ENCODE measurements around the gene THSD7B.
"Not testable (repeated sequence)": the region's sequence is repeated elsewhere in the genome, so short reads cannot be mapped to it uniquely, and the experiment has no call there.

DNA sequence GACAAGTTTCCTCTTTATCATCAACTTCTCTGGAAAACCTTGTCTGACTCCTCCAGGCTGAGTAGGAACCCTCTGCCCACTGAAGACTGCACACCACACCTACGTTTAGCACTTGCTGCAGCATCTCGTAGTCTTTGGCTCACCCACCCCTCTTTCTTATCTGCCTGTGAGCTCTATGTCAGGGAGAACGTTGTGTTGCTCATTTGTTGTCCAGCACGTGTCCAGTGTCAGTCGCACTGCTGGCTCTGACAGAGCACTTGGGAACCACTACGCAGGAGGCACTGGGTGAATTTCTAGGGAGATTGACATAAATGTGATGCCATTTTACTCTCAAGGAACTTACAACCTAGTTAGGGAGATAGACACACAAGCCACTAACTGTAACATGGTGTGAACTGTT, 216.3 kb downstream of the THSD7B start:
- TF ChIP-seq POLR2AphosphoS5 (IDR thresholded peaks at IDR 0.05) = not testable (repeated sequence)
- TF ChIP-seq, protein P1, sequence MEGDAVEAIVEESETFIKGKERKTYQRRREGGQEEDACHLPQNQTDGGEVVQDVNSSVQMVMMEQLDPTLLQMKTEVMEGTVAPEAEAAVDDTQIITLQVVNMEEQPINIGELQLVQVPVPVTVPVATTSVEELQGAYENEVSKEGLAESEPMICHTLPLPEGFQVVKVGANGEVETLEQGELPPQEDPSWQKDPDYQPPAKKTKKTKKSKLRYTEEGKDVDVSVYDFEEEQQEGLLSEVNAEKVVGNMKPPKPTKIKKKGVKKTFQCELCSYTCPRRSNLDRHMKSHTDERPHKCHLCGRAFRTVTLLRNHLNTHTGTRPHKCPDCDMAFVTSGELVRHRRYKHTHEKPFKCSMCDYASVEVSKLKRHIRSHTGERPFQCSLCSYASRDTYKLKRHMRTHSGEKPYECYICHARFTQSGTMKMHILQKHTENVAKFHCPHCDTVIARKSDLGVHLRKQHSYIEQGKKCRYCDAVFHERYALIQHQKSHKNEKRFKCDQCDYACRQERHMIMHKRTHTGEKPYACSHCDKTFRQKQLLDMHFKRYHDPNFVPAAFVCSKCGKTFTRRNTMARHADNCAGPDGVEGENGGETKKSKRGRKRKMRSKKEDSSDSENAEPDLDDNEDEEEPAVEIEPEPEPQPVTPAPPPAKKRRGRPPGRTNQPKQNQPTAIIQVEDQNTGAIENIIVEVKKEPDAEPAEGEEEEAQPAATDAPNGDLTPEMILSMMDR (IDR thresholded peaks at IDR 0.05) = not testable (repeated sequence)

Data from prostate gland (tissue), 2 donors.